H1 (cell line): Measurements from ENCODE around the gene KCNJ18. TPM values are rescaled to one million over a fixed set of nuclear protein-coding genes. Genes with fewer than 3 reads are reported as not detected.

Experiments
- EZH2 ChIP-seq: fragments of 200-600 bp; sonication (generic); IDR thresholded peaks from 2 replicates; pipeline ENCODE4 v1.7.1; 2012; ENCODE audit warnings: low read depth, mild to moderate bottlenecking, moderate library complexity, low read length, inconsistent platforms; ENCODE audit not compliant: severe bottlenecking
- GTF2F1 ChIP-seq: IDR thresholded peaks from 2 replicates; pipeline ENCODE4 v1.6.1; 2012; ENCODE audit warnings: low read depth, low read length, improper control_type of control experiment, borderline replicate concordance
- HDAC2 ChIP-seq, 2 experiments: fragments of 300-600 bp in 1 of 2; sonication (generic) in 1 of 2; IDR thresholded peaks; 2 replicates each; pipeline ENCODE4 v1.6.1; 2011 to 2012; ENCODE audit warnings: low read depth in 2 of 2, low read length in 2 of 2, mild to moderate bottlenecking in 2 of 2, moderate library complexity in 2 of 2, borderline replicate concordance in 1 of 2, inconsistent platforms in 1 of 2
- MAFK ChIP-seq: IDR thresholded peaks from 2 replicates; pipeline ENCODE4 v1.6.1; 2012; ENCODE audit warnings: low read depth, mild to moderate bottlenecking, improper control_type of control experiment, low read length
- RNF2 ChIP-seq: fragments of 200-900, 300-1000 bp; sonication (generic); IDR thresholded peaks from 2 replicates; pipeline ENCODE4 v1.7.1; 2016; ENCODE audit warnings: borderline replicate concordance, low read depth, mild to moderate bottlenecking, antibody characterized with exemption, low read length; ENCODE audit not compliant: poor library complexity, severe bottlenecking; ENCODE audit errors: missing control alignments
- polyA plus RNA-seq, 7 experiments: library from polyadenylated mRNA; depleted of rRNA in 3 of 7; stranded (reverse) in 5 of 7; unstranded in 2 of 7; fragments of >200 nt in 5 of 7; fragments of 200-250 nt in 2 of 7; gene quantifications; 1 replicate in 5 of 7; 2 replicates in 1 of 7; 4 replicates in 1 of 7; pipeline versions ENCODE4 v1.2.1 to v1.2.3, GENCODE V29; 2011 to 2013; ENCODE audit warnings: missing spikeins in 2 of 7, mixed read lengths in 2 of 7
- total RNA-seq: library from RNA; stranded (reverse); fragmentation: NEBNext Ultra II Directional; extraction: Animal tissue kit (Norgen Biotek cat#: 25700); gene quantifications from 2 replicates; pipeline ENCODE4 v1.2.1, GENCODE V29; 2021

KCNJ18 gene
- total and polyA plus RNA-seq, 2 of the 8 experiments (the other 6 are each of a cell fraction or from before 2014, with no cell fraction given), result not detected

GRCh38 chr17:21687136-21687953 is 5.0 kb upstream of the KCNJ18 start (continued):
- no peak for TF ChIP-seq EZH2
- no peak for TF ChIP-seq MAFK
- no peak for TF ChIP-seq HDAC2 (IDR thresholded peaks at IDR 0.05; ENCODE audit: borderline replicate concordance in 1 of 2, low read depth in 2 of 2, low read length in 2 of 2)
- no peak for TF ChIP-seq GTF2F1
- no peak for TF ChIP-seq RNF2
